ENCODE results near the gene MATN3. TPM values are rescaled to one million over a fixed set of nuclear protein-coding genes. Genes with fewer than 3 reads are reported as not detected.
A peak's percentile ranks its signal among the peaks of the same experiment; 100 is the strongest.

Gene MATN3
- total RNA-seq, 1 experiment from 2014 or later, result 18.1 TPM

- Histone ChIP-seq H3K4me1 (no peaks in the 10 kb centered on the region), H3K36me3 (ENCODE audit: control insufficient read depth, insufficient read depth, low read length) (no peaks in the 10 kb centered on the region), H3K9me3 (no peaks in the 10 kb centered on the region), H3K4me3 (ENCODE audit: low read depth, low read length) (no peak overlapping the region), H3K27me3 (replicated peaks; ENCODE audit: control insufficient read depth, insufficient read depth, low read length) (no peaks in the 10 kb centered on the region)
- no peak overlapping the region for H3K4me3 Mint-ChIP-seq (ENCODE audit: unreplicated experiment)
- H3K9me3 Mint-ChIP-seq (ENCODE audit: unreplicated experiment), result no peaks in the 10 kb centered on the region
- no peaks in the 10 kb centered on the region for H3K36me3 Mint-ChIP-seq (ENCODE audit: insufficient read depth, unreplicated experiment)
- no TSS peak for BruUV-seq (replicated peaks)
- no peaks in the 10 kb centered on the region for H3K4me1 Mint-ChIP-seq (ENCODE audit: low read depth, unreplicated experiment)
- intact Hi-C loops (cut with micrococcal nuclease; ENCODE audit: unreplicated experiment), result loop anchor here (1.0 to 2.0 kb wide), 7 partner anchors 33 to 335 kb away; partner anchors contain the start of genes LAPTM4A and SDC1
- peak; percentile 78 to 82 for DNase-seq
- CTCF ChIA-PET, result interaction anchor here (0.6 to 1.5 kb wide), 13 partner anchors 23 to 335 kb away, joined by 3 to 20 read pairs (median 4); partner anchors contain the start of genes LAPTM4A, SDC1 and WDR35
- no peak overlapping the region for H3K27ac Mint-ChIP-seq (ENCODE audit: unreplicated experiment)
- H3K27me3 Mint-ChIP-seq (ENCODE audit: insufficient read depth, unreplicated experiment), result no peaks in the 10 kb centered on the region
- TF ChIP-seq CTCF (IDR thresholded peaks at IDR 0.05; ENCODE audit: insufficient read depth in 1 of 2, low read depth in 1 of 2, low read length in 1 of 2, severe bottlenecking in 1 of 2, unreplicated experiment in 1 of 2), result peak; percentile 88 to 95
- POLR2A ChIA-PET, result no interaction called here
Measured at GRCh38 chr2:19955544-19956422, 56.7 kb downstream of the MATN3 start.

GRCh38 chr2:19949071-19949470 lies 63.4 kb downstream of the MATN3 start:
- no TSS peak for BruUV-seq (replicated peaks)
- Mint-ChIP-seq H3K9me3 (ENCODE audit: unreplicated experiment) (no peaks in the 10 kb centered on the region), H3K4me3 (ENCODE audit: unreplicated experiment) (no peak overlapping the region), H3K27me3 (ENCODE audit: insufficient read depth, unreplicated experiment) (no peaks in the 10 kb centered on the region), H3K4me1 (ENCODE audit: low read depth, unreplicated experiment) (no peaks in the 10 kb centered on the region), H3K27ac (ENCODE audit: unreplicated experiment) (no peak overlapping the region), H3K36me3 (ENCODE audit: insufficient read depth, unreplicated experiment) (no peaks in the 10 kb centered on the region)
- DNase-seq, result no peak
- no peaks in the 10 kb centered on the region for H3K4me1 ChIP-seq
- no peaks in the 10 kb centered on the region for H3K27me3 ChIP-seq (replicated peaks; ENCODE audit: control insufficient read depth, insufficient read depth, low read length)
- H3K36me3 ChIP-seq (ENCODE audit: control insufficient read depth, insufficient read depth, low read length), result no peaks in the 10 kb centered on the region
- H3K9me3 ChIP-seq, result no peaks in the 10 kb centered on the region
- POLR2A ChIA-PET, result no interaction called here
- H3K4me3 ChIP-seq (ENCODE audit: low read depth, low read length), result no peak overlapping the region
- TF ChIP-seq CTCF (IDR thresholded peaks at IDR 0.05; ENCODE audit: insufficient read depth in 1 of 2, low read depth in 1 of 2, low read length in 1 of 2, severe bottlenecking in 1 of 2, unreplicated experiment in 1 of 2), result no peak
- CTCF ChIA-PET, result interaction anchor here (0.7 kb wide), 1 partner anchor 166 kb away, joined by 3 read pairs; no protein-coding TSS in a partner anchor
- intact Hi-C loops (cut with micrococcal nuclease; ENCODE audit: unreplicated experiment), result no loop called here

- Mint-ChIP-seq H3K4me1 (ENCODE audit: low read depth, unreplicated experiment) (peaks cover 7% of the 10 kb centered on the region), H3K4me3 (ENCODE audit: unreplicated experiment) (no peak overlapping the region), H3K27me3 (ENCODE audit: insufficient read depth, unreplicated experiment) (no peaks in the 10 kb centered on the region), H3K36me3 (ENCODE audit: insufficient read depth, unreplicated experiment) (no peaks in the 10 kb centered on the region), H3K27ac (ENCODE audit: unreplicated experiment) (no peak overlapping the region), H3K9me3 (ENCODE audit: unreplicated experiment) (no peaks in the 10 kb centered on the region)
- Histone ChIP-seq H3K4me3 (ENCODE audit: low read depth, low read length) (no peak overlapping the region), H3K36me3 (ENCODE audit: control insufficient read depth, insufficient read depth, low read length) (no peaks in the 10 kb centered on the region), H3K27me3 (replicated peaks; ENCODE audit: control insufficient read depth, insufficient read depth, low read length) (no peaks in the 10 kb centered on the region), H3K9me3 (no peaks in the 10 kb centered on the region), H3K4me1 (peaks cover 6% of the 10 kb centered on the region; the same call in 1 of the 2 replicates)
- POLR2A ChIA-PET, result no interaction called here
- intact Hi-C loops (cut with micrococcal nuclease; ENCODE audit: unreplicated experiment), result no loop called here
- no TSS peak for BruUV-seq (replicated peaks)
- no peak for TF ChIP-seq CTCF (IDR thresholded peaks at IDR 0.05; ENCODE audit: insufficient read depth in 1 of 2, low read depth in 1 of 2, low read length in 1 of 2, severe bottlenecking in 1 of 2, unreplicated experiment in 1 of 2)
- CTCF ChIA-PET, result no interaction called here
- no peak for DNase-seq
Measured at GRCh38 chr2:19947184-19947940, 65.1 kb downstream of the MATN3 start.
